Measurements from ENCODE around the gene YLPM1.

- TF ChIP-seq POLR2A (IDR thresholded peaks at IDR 0.05) (no peak), CTCF (IDR thresholded peaks at IDR 0.05) (no peak), EP300 (IDR thresholded peaks at IDR 0.05) (no peak), POLR2AphosphoS5 (IDR thresholded peaks at IDR 0.05) (no peak)
Observed at GRCh38 chr14:74739293-74740030, 23.7 kb upstream of the YLPM1 start.

Measured in stomach (tissue), 4 donors.